Activated effector memory CD4-positive, alpha-beta T cell treated with Interleukin-2 at 50 U/mL for 16 hours (primary cell): ENCODE measurements around the gene HSD17B12.

Source experiments
- DNase-seq: peaks from one replicate; pipeline ENCODE4 v3.0.0-alpha.2; 2020

Gene HSD17B12

GRCh38 chr11:43812471-43812870 lies 131.9 kb downstream of the HSD17B12 start:
- DNase-seq: no peak

- no peak for DNase-seq
Measured at GRCh38 chr11:43818220-43818619, 137.7 kb downstream of the HSD17B12 start.

- no peak for DNase-seq
Measured at GRCh38 chr11:43819926-43820325, 139.4 kb downstream of the HSD17B12 start.

- DNase-seq: no peak
Measured at GRCh38 chr11:43823316-43823715, 142.8 kb downstream of the HSD17B12 start.

- no peak for DNase-seq
Measured at GRCh38 chr11:43823851-43824250, 143.3 kb downstream of the HSD17B12 start.

GRCh38 chr11:43825217-43825816 lies 144.8 kb downstream of the HSD17B12 start:
- no peak for DNase-seq

- DNase-seq: no peak
Measured at GRCh38 chr11:43830928-43831440, 150.4 kb downstream of the HSD17B12 start.

- no peak for DNase-seq
Measured at GRCh38 chr11:43832536-43832935, 152.0 kb downstream of the HSD17B12 start.

GRCh38 chr11:43833657-43834073 lies 153.1 kb downstream of the HSD17B12 start:
- no peak for DNase-seq

GRCh38 chr11:43834286-43834685 lies 153.7 kb downstream of the HSD17B12 start:
- no peak for DNase-seq

GRCh38 chr11:43835104-43835503 lies 154.6 kb downstream of the HSD17B12 start:
- no peak for DNase-seq

- DNase-seq: no peak
Measured at GRCh38 chr11:43837879-43838278, 157.3 kb downstream of the HSD17B12 start.

- DNase-seq: no peak
Measured at GRCh38 chr11:43842021-43842420, 161.5 kb downstream of the HSD17B12 start.

GRCh38 chr11:43845816-43846215 lies 165.3 kb downstream of the HSD17B12 start:
- DNase-seq: no peak

GRCh38 chr11:43852057-43852636 lies 171.6 kb downstream of the HSD17B12 start:
- peak; percentile 9 for DNase-seq

GRCh38 chr11:43853781-43854180 lies 173.2 kb downstream of the HSD17B12 start:
- no peak for DNase-seq

- no peak for DNase-seq
Measured at GRCh38 chr11:43856993-43857392, 176.5 kb downstream of the HSD17B12 start.

GRCh38 chr11:43861141-43861540 lies 180.6 kb downstream of the HSD17B12 start:
- DNase-seq: no peak

- no peak for DNase-seq
Measured at GRCh38 chr11:43866520-43866919, 186.0 kb downstream of the HSD17B12 start.

- no peak for DNase-seq
Measured at GRCh38 chr11:43866969-43867368, 186.4 kb downstream of the HSD17B12 start.

GRCh38 chr11:43868852-43869567 lies 188.5 kb downstream of the HSD17B12 start:
- peak; percentile 2 for DNase-seq

GRCh38 chr11:43871051-43871450 lies 190.5 kb downstream of the HSD17B12 start:
- DNase-seq: no peak

- no peak for DNase-seq
Measured at GRCh38 chr11:43872995-43873394, 192.5 kb downstream of the HSD17B12 start.

- no peak for DNase-seq
Measured at GRCh38 chr11:43874078-43874477, 193.5 kb downstream of the HSD17B12 start.
